Sigmoid colon (tissue), 4 donors: Measurements from ENCODE around the gene SLC34A1.

Experiments
- EP300 ChIP-seq, 4 donors: sonication (generic); formaldehyde crosslinking; IDR thresholded peaks; one replicate each; pipeline ENCODE4 v1.6.1; 2017; ENCODE audit warnings: antibody characterized with exemption in 4 of 4
- POLR2A ChIP-seq, 2 donors: fragments of 450-650 bp; IDR thresholded peaks; one replicate each; pipeline ENCODE4 v1.6.1; 2016; ENCODE audit warnings: antibody characterized with exemption in 2 of 2, mild to moderate bottlenecking in 2 of 2, moderate library complexity in 2 of 2
- POLR2AphosphoS5 ChIP-seq, 4 donors: sonication (generic); formaldehyde crosslinking; IDR thresholded peaks; one replicate each; pipeline ENCODE4 v1.6.1; 2017; ENCODE audit warnings: antibody characterized with exemption in 4 of 4
- TF ChIP-seq, protein P1 (sequence below), 4 experiments: fragments of 450-650 bp in 3 of 4; fragments of 200-600 bp in 1 of 4; IDR thresholded peaks; one replicate each; pipeline ENCODE4 v1.5.1; 2016 to 2019; ENCODE audit warnings: antibody characterized with exemption in 4 of 4, mild to moderate bottlenecking in 3 of 4, moderate library complexity in 2 of 4

- TF ChIP-seq POLR2A (IDR thresholded peaks at IDR 0.05) (no peak), EP300 (IDR thresholded peaks at IDR 0.05) (no peak), POLR2AphosphoS5 (IDR thresholded peaks at IDR 0.05) (no peak)
- TF ChIP-seq, protein P1, sequence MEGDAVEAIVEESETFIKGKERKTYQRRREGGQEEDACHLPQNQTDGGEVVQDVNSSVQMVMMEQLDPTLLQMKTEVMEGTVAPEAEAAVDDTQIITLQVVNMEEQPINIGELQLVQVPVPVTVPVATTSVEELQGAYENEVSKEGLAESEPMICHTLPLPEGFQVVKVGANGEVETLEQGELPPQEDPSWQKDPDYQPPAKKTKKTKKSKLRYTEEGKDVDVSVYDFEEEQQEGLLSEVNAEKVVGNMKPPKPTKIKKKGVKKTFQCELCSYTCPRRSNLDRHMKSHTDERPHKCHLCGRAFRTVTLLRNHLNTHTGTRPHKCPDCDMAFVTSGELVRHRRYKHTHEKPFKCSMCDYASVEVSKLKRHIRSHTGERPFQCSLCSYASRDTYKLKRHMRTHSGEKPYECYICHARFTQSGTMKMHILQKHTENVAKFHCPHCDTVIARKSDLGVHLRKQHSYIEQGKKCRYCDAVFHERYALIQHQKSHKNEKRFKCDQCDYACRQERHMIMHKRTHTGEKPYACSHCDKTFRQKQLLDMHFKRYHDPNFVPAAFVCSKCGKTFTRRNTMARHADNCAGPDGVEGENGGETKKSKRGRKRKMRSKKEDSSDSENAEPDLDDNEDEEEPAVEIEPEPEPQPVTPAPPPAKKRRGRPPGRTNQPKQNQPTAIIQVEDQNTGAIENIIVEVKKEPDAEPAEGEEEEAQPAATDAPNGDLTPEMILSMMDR (IDR thresholded peaks at IDR 0.05): no peak
Observed at GRCh38 chr5:177437623-177438022, 53.4 kb downstream of the SLC34A1 start.
